Mucosa of descending colon (tissue), 3 donors: ENCODE measurements around the gene FSTL4. TPM values are rescaled to one million over a fixed set of nuclear protein-coding genes. Genes with fewer than 3 reads are reported as not detected.

Source experiments
- ATAC-seq: fragments of 200-7000 bp; cut with Tn5 transposase; one replicate; pipeline ENCODE4 v1.9.1; 2020; ENCODE audit warnings: mild to moderate bottlenecking, moderate library complexity
- DNase-seq, 3 donors: peaks; one replicate each; pipeline ENCODE4 v3.0.0-alpha.2; 2020
- H3K36me3 ChIP-seq: fragments of 200-600 bp; one replicate; pipeline ENCODE4 v1.8.0; 2021; ENCODE audit warnings: low read depth, mild to moderate bottlenecking
- H3K4me1 ChIP-seq: fragments of 200-600 bp; one replicate; pipeline ENCODE4 v1.8.0; 2021; ENCODE audit warnings: low read depth, mild to moderate bottlenecking
- H3K4me3 ChIP-seq: fragments of 200-600 bp; one replicate; pipeline ENCODE4 v1.8.0; 2021; ENCODE audit warnings: mild to moderate bottlenecking
- H3K9me3 ChIP-seq: fragments of 200-600 bp; one replicate; pipeline ENCODE4 v1.8.0; 2021; ENCODE audit warnings: mild to moderate bottlenecking
- CTCF ChIP-seq: fragments of 200-600 bp; IDR thresholded peaks from one replicate; pipeline ENCODE4 v1.8.0; 2022; ENCODE audit warnings: antibody characterized with exemption, mild to moderate bottlenecking
- intact Hi-C, 2 donors: fragments of 100-400 bp; cut with DNase I in 1 of 2; cut with micrococcal nuclease in 1 of 2; formaldehyde crosslinking; loops; one replicate each; pipeline versions ENCODE4 v1.11.0 to v1.11.1; 2022; cut with DNase I, micrococcal nuclease
- total RNA-seq, 3 donors: library from RNA; stranded (reverse); fragmentation: NEBNext Ultra II Directional in 2 of 3; extraction: Animal tissue kit (Norgen Biotek cat#: 25700) in 2 of 3; gene quantifications; one replicate each; pipeline versions ENCODE4 v1.2.1 to v1.2.4, GENCODE V29; 2021 to 2023
- donor health status: DM: no; HTN: no; CAD: no; lungs with moderate emphysema.
- donor health status: DM: no; HTN: no; CAD: no.
- donor health status: DM: no; HTN: yes; CAD: no.

FSTL4 gene
- total RNA-seq, 3 donors from 2014 or later, result 0.29 to 0.77 (median 0.57) TPM

GRCh38 chr5:133534566-133534965 lies 77.8 kb downstream of the FSTL4 start:
- no peaks in the 10 kb centered on the region for H3K9me3 ChIP-seq
- H3K4me3 ChIP-seq, result no peak overlapping the region
- no peak for TF ChIP-seq CTCF
- DNase-seq (no peak), ATAC-seq (no peak)
- no peaks in the 10 kb centered on the region for H3K36me3 ChIP-seq
- no peaks in the 10 kb centered on the region for H3K4me1 ChIP-seq
- intact Hi-C loops, result no loop called here

GRCh38 chr5:133533541-133533940 lies 78.8 kb downstream of the FSTL4 start:
- DNase-seq (no peak), ATAC-seq (no peak)
- no peaks in the 10 kb centered on the region for H3K36me3 ChIP-seq
- no peaks in the 10 kb centered on the region for H3K9me3 ChIP-seq
- H3K4me1 ChIP-seq, result no peaks in the 10 kb centered on the region
- no peak for TF ChIP-seq CTCF
- intact Hi-C loops, result no loop called here
- H3K4me3 ChIP-seq, result no peak overlapping the region

GRCh38 chr5:133531594-133531993 lies 80.7 kb downstream of the FSTL4 start:
- Histone ChIP-seq H3K4me1 (no peaks in the 10 kb centered on the region), H3K9me3 (no peaks in the 10 kb centered on the region), H3K4me3 (no peak overlapping the region), H3K36me3 (no peaks in the 10 kb centered on the region)
- intact Hi-C loops, result no loop called here
- no peak for TF ChIP-seq CTCF
- DNase-seq, result no peak
- no peak for ATAC-seq

- Histone ChIP-seq H3K4me1 (no peaks in the 10 kb centered on the region), H3K4me3 (no peak overlapping the region), H3K9me3 (no peaks in the 10 kb centered on the region), H3K36me3 (no peaks in the 10 kb centered on the region)
- TF ChIP-seq CTCF, result no peak
- ATAC-seq, result no peak
- intact Hi-C loops, result no loop called here
- DNase-seq, result no peak
Measured at GRCh38 chr5:133531178-133531577, 81.2 kb downstream of the FSTL4 start.

GRCh38 chr5:133530270-133530669 lies 82.1 kb downstream of the FSTL4 start:
- ATAC-seq, result no peak
- TF ChIP-seq CTCF, result no peak
- Histone ChIP-seq H3K36me3 (no peaks in the 10 kb centered on the region), H3K4me3 (no peak overlapping the region), H3K9me3 (no peaks in the 10 kb centered on the region), H3K4me1 (no peaks in the 10 kb centered on the region)
- DNase-seq, result no peak
- intact Hi-C loops, result no loop called here

- TF ChIP-seq CTCF, result no peak
- intact Hi-C loops, result no loop called here
- Histone ChIP-seq H3K9me3 (no peaks in the 10 kb centered on the region), H3K4me3 (no peak overlapping the region), H3K36me3 (no peaks in the 10 kb centered on the region), H3K4me1 (no peaks in the 10 kb centered on the region)
- no peak for ATAC-seq
- no peak for DNase-seq
Measured at GRCh38 chr5:133528841-133529240, 83.5 kb downstream of the FSTL4 start.
